NCI-H1930 (cell line): ENCODE results near the gene STRBP.
"Not testable (repeated sequence)": the region's sequence is repeated elsewhere in the genome, so short reads cannot be mapped to it uniquely, and the experiment has no call there.

Experiments
- DNase-seq, 2 experiments: peaks; one replicate each; lab custom pipeline; 2025; lab: John Stamatoyannopoulos, UW

STRBP gene

GRCh38 chr9:123191680-123192079 is 76.7 kb downstream of the STRBP start:
- no peak for DNase-seq

GRCh38 chr9:123191260-123191659 is 77.1 kb downstream of the STRBP start:
- DNase-seq: no peak

GRCh38 chr9:123187131-123187530 is 81.3 kb downstream of the STRBP start:
- DNase-seq: no peak

GRCh38 chr9:123186029-123186428 is 82.4 kb downstream of the STRBP start:
- DNase-seq: not testable (repeated sequence)

GRCh38 chr9:123176949-123177348 is 91.4 kb downstream of the STRBP start:
- DNase-seq: no peak

- DNase-seq: no peak
Measured at GRCh38 chr9:123175854-123176629, 92.3 kb downstream of the STRBP start.

GRCh38 chr9:123174887-123175518 is 93.4 kb downstream of the STRBP start:
- no peak for DNase-seq

GRCh38 chr9:123174079-123174478 is 94.3 kb downstream of the STRBP start:
- no peak for DNase-seq

- no peak for DNase-seq
Measured at GRCh38 chr9:123169926-123170325, 98.5 kb downstream of the STRBP start.

GRCh38 chr9:123168586-123168985 is 99.8 kb downstream of the STRBP start:
- DNase-seq: no peak

GRCh38 chr9:123167474-123167873 is 100.9 kb downstream of the STRBP start:
- DNase-seq: no peak

GRCh38 chr9:123165813-123166212 is 102.6 kb downstream of the STRBP start:
- DNase-seq: no peak

- DNase-seq: no peak
Measured at GRCh38 chr9:123164285-123164684, 104.1 kb downstream of the STRBP start.

GRCh38 chr9:123162791-123163345 is 105.5 kb downstream of the STRBP start:
- DNase-seq: no peak

- DNase-seq: peak in 1 of 2 experiments; percentile 55
Measured at GRCh38 chr9:123162360-123162759, 106.0 kb downstream of the STRBP start.

GRCh38 chr9:123157221-123157620 is 111.2 kb downstream of the STRBP start:
- no peak for DNase-seq

GRCh38 chr9:123150708-123151503 is 117.5 kb downstream of the STRBP start:
- DNase-seq: no peak

GRCh38 chr9:123149067-123149466 is 119.3 kb downstream of the STRBP start:
- DNase-seq: no peak

GRCh38 chr9:123138163-123138562 is 130.2 kb downstream of the STRBP start:
- no peak for DNase-seq

- DNase-seq: no peak
Measured at GRCh38 chr9:123135430-123135829, 133.0 kb downstream of the STRBP start.

- DNase-seq: no peak
Measured at GRCh38 chr9:123132696-123133095, 135.7 kb downstream of the STRBP start.

- DNase-seq: no peak
Measured at GRCh38 chr9:123131993-123132392, 136.4 kb downstream of the STRBP start.
